Left renal cortex interstitium (tissue), 4 donors: ENCODE measurements around the gene BRIP1. TPM values are rescaled to one million over a fixed set of nuclear protein-coding genes. Genes with fewer than 3 reads are reported as not detected.
A peak's percentile ranks its signal among the peaks of the same experiment; 100 is the strongest.
"Not testable (repeated sequence)": the region's sequence is repeated elsewhere in the genome, so short reads cannot be mapped to it uniquely, and the experiment has no call there.

Experiments used
- DNase-seq, 4 donors: peaks; one replicate each; pipeline ENCODE4 v3.0.0-alpha.2; 2013; ENCODE audit warnings: low read depth in 4 of 4, low spot score in 2 of 4, missing footprints in 1 of 4
- polyA plus RNA-seq, 4 donors: library from polyadenylated mRNA; unstranded; fragments of 120-200 nt; gene quantifications; one replicate each; pipeline ENCODE4 v1.2.1, GENCODE V29; 2013; ENCODE audit not compliant: insufficient read length in 4 of 4

BRIP1 gene
- polyA plus RNA-seq, result 10 to 100 TPM in 3 of 4 donors, 1 to 10 TPM in 1; 8.4 to 11.8 (median 11.0) TPM

DNA sequence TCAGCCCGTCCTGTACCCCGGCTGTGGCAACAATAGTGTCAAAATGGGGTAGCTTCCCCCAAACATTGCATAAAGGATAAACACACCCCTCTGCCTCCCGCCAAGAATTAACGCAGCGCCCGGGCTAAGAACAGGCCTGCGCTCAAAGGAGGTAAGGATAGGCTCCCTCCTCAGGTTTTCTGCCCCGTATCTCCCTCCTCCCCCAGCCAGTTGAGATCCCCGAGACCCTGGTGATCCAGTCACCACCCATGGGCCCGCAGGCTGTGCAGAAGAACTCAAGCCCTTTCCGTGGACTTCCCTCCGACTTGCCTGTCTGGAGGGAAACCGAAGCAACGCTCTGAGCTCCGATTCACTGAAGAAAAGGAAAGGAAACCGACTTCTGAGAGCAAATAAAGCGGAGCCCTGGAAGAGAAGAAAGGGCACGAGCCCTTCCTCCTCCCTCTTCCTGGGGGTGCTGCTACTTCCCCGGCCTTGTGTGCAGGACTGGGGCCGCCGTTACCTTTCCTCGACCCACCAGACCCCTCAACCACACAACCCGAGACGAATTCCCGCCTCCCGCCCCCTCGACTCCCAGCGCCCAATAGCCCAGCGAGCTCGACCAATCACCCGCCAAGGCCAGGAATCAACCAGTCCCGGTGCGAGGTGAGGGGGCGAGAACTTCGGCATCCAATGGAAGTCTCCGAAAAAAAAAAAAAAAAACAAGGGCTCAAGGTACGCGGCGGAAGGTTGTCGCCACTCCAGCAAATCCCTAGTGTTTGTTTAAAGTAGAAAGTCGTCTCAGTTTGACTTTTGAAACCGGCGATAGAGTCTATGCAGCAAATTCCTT lies at the start of gene BRIP1:
BRIP1 (minus strand) TSS at position 554 of the 826 bp plus-strand sequence. CDS start 1,989 bp downstream, outside the sequence.
- peak; percentile 68 to 95 (median 82) for DNase-seq

DNA sequence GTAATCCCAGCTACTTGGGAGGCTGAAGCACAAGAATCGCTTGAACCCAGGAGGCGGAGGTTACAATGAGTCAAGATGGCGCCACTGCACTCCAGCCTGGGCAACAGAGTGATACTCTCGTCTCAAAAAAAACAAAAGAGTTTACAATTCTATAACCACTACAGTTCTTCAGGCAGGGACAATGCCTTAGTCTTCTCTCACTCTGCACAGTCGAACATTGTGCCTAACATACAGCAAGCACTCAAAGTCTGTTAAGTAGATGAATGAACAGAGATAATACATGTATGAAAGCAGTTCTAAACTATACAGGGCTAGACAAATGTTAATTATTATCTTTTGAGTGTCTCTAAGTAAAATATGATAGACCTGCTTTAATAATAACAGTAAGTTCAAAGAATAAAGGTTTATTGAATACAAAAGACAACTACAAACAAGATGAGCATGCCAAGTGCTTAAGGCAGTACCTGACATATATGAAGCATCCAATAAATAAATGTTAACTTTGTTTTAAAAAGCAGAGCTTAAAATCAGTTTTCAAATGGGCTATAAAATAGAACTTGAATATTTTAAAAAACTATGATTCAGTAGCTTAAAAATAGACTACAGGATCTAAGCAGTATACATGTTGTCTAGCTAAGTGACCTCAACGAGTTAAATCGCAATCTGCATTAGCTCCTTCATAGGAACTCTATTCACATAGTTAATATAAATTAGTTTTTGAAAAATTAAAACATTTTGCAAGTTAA lies 45.1 kb upstream of the BRIP1 start:
- DNase-seq, result no peak

DNA sequence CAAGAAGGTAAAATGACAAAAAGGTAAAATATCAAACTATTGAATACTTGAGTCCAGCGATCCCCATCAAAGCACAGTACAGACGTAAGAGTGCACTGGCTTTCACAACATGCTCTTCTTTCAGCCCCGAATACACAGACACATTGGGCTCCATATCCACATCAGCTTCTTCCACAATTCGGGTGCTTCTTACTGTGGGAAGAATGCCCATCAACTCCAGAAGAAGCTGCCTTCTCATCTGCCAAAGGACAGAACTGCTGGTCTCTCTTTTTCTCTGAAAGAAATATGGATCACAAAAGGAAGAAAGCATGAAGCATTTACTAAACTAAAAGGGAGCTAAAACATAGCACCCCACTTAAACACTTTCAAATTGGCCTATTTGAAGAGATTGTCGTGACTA lies 44.0 kb upstream of the BRIP1 start:
- no peak for DNase-seq

DNA sequence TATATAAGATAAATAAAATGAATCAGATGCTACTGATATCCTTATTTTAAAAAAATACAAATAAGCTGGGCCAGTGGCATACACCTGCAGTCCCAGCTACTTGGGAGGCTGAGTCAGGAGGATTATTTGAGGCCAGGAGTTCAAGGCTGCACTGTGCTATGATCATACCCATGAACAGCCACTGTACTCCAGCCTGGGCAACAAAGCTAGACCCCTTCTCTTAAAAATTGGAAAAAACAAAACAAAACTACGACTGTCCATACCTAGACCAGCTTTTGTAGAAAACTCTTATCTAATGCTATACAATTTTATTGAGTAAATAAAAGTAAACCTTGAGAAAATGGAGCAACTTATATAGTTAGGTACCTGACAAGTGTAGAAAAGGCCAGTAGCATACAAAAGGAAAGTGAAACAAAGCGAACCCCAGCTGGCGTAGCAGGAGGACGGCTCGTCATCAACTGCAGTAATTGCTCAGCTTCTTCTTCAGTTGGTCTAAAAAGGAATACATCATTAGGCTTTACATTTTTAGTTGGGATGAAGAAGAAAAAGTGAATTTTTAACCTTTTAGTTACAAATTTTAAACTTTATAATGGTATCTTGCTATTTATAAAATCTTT lies 40.9 kb upstream of the BRIP1 start:
- DNase-seq, result no peak

DNA sequence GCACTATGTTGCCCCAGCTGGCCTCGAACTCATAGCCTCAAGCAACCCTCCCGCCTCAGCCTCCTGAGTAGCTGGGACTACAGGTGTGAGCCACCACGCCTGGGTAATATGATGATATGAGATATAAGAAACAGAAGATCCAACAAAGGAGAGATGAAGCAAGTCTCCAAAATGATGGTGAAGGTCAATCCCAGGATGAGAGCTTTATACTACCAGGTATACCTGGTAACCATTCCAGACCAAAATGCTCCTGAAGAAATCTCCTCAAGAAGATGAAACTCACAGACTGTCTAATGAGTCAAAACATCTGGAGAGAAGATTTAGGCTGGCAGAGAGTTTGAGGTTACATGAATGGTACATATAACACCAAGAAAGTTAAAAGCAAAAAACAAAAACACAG lies 39.9 kb upstream of the BRIP1 start:
- DNase-seq, result no peak

DNA sequence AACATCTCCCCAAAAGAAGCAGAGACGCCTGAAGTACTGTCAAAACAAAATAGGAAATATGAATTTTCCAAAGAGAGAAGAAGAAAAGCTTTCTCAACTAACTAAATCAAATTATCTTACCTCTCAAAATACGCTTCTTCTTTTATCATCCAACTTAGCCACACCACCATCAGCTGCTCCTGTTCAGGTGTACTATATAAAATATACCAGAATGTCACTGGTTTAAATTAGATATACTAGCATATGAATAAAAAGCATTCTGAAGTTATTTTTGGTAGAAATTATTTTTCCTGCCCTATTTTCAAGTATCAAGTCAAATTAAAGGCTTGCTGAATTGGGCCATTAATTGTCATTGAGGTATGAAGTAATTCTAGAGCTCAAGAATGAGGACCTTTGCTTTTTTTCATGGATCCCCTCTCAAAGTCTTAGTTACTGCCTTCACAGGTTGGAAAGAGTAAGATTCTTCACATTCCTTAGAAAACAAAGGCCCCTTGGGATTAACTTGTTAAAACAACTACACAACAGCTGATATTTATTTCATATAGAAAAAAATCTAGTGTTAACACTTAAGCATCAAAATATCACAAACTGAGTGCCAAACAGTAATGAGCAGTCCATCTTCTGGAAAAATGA lies 34.3 kb upstream of the BRIP1 start:
- no peak for DNase-seq

DNA sequence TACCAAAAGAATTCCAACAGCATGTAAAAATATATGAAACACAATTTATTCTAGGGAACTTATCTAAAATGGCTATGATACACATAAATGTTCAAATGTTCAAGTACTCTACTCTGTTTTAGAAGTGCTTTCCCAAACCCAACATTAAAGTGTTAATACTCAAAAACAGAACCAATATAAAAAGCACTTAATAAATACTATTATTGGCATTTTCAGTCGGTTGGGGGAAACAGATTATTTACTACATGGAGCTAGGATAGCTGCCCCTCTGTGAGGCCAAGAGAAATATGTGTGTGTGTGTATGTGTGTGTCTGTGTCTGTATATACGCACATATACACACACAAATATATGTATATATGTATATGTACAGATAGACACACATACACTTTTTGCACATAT lies 32.1 kb upstream of the BRIP1 start:
- no peak for DNase-seq

DNA sequence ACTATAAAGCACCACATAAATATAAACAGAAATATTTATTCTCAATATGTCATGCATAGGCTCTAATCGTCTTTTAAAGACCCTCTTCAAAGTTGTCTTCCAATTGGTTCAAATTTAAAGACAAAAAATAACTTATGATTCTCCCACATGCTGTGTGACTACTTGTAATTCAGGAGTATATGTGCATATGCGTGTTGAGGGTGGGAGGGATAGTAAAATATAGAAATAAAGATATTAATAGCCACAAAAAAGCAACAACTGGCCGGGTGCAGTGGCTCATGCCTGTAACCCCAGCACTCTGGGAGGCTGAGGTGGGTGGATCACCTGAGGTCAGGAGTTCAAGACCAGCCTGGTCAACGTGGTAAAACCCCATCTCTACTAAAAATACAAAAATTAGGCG lies 31.0 kb upstream of the BRIP1 start:
- DNase-seq, result not testable (repeated sequence)

DNA sequence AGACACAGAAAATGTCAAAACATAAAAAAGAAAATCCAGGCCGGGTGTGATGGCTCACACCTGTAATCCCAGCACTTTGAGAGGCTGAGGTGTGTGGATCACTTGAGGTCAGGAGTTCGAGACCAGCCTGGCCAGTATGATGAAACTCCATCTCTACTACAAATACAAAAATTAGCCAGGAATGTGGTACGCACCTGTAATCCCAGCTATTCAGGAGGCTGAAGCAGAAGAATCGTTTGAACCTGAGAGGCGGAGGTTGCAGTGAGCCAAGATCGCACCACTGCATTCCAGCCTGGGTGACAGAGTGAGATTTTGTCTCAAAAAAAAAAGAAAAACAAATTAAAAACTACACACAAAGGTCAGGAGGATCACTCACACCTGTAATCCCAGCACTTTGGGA lies 24.4 kb upstream of the BRIP1 start:
- not testable (repeated sequence) for DNase-seq

DNA sequence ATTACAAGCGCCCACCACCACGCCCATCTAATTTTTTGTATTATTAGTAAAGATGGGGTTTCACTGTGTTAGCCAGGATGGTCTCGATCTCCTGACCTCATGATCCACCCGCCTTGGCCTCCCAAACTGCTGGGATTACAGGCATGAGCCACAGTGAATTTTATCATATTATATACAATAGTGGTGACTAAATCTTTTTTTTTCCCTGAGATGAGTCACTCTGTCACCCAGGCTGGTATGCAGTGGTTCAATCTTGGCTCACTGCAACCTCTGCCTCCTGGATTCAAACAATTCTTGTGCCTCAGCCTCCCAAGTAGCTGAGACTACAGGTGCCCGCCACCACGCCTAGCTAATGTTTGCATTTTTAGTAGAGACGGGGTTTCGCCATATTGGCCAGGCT lies 22.5 kb upstream of the BRIP1 start:
- not testable (repeated sequence) for DNase-seq

DNA sequence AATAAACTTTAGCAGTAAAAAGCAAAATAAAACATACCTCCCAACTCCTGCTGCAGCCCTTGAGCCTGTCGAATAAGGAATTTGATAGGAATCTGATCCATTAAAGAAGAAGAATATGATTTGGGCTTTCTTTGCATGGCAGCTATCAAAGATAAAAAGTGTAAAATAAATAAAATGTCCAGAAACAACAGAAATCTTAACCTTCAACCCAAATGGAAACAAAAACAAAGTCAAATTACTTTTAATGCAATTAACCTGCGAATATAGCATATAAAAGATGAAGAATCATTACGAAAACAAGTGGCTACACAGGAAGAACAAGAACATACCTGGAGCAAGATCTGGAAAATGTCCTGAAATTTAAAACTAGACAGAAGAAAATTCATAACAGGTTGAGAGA lies 21.5 kb upstream of the BRIP1 start:
- DNase-seq, result no peak

DNA sequence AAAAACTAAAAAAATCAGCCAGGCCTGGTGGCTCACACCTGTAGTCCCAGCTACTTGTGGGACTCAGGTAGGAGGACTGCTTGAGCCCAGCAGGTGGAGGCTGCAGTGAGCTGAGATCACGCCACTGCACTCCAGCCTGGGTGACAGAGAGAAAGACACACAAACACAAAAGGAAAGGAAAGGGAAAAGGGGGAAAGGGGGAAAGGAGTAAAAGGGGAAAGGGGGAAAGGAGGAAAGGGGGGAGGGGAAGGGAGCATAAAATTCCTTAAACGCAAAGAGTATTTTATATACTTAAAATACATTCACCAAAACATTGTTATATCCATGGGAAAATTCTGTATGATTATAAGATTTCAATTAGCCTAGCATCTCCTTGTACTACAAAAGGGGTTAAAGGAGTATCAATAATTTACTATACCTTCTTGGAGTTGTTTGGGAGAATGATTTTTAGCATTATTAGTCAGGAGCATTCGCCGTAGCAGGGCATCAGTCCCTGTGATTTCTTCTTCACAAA lies 17.3 kb upstream of the BRIP1 start:
- DNase-seq, result no peak

DNA sequence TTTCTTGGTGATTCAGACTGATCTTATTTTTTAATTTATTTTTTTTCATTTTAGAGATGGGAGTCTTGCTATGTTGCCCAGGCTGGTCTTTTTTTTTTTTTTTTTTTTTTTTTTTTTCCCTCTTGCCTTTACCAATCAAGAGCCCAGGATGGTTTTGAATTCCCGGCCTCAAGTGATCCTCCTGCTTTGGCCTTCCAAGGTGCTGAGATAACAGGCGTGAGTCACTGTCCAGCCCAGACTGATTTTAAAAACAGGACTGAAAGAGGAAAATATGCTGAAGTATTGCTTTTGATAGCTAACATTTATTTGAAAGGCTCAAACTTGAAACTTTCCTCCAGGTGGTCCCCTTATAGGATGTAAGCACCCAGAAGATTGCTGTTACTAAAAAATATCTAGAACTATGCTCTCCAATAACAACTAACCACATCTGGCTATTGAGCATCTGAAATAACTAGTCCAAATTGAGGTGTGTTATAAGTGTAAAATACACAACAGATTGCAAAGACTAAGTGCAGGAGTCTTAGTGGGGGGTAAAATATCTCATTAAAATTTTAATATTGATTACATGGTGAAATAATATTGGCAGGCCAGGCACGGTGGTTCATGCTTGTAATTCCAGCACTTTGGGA lies 15.8 kb upstream of the BRIP1 start:
- DNase-seq, result no peak

DNA sequence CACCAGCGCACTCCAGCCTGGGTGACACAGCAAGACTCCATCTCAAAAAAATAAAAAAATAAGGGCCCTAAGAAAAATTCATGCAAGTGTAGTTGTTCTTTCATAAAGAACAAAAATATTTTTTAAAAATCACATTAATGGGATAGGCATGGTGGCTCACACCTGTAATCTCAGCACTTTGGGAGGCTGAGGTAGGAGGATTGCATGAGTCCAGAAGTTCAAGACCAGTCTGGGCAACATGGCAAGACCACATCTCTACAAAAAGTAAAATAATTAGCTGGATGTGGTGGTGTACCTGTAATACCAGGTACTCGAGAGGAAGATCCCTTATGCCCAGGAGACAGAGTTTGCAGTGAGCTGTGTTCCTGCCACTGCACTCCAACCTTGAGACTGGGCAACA lies 15.2 kb upstream of the BRIP1 start:
- DNase-seq, result no peak

DNA sequence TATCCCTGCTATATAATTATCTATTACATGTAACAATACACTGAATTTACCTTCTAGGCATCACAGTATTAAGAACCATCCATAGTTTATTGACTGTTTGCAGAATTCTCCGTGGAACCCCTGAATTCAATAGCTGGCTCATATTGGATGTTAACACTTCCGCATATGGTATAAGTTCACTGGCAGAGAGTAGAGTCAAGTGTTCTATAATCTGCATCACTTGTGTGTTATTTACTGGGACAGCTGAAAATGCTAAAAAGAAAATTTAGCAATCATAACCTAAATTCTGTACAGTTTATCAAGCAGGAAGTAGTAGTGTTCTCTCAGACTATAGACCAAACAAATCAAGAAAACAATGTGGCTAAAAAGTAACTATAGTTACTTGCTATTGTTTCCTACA lies 14.5 kb upstream of the BRIP1 start:
- no peak for DNase-seq

DNA sequence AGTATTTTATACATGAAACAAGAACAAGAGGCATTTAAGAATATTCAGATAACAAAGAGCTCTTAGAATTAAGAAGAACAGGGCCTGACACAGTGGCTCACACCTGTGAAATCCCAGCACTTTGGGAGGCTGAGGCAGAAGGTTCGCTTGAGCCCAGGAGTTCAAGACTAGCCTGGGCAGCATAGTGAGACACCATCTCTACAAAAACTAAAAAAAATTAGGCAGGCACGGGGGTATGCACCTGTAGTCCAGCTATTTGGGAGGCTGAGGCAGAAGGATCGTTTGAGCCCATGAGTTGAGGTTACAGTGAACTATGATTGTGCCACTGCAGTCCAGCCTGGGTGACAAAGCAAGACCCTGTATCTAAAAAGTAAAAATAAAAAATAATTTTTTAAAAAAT lies 12.5 kb upstream of the BRIP1 start:
- DNase-seq, result no peak

DNA sequence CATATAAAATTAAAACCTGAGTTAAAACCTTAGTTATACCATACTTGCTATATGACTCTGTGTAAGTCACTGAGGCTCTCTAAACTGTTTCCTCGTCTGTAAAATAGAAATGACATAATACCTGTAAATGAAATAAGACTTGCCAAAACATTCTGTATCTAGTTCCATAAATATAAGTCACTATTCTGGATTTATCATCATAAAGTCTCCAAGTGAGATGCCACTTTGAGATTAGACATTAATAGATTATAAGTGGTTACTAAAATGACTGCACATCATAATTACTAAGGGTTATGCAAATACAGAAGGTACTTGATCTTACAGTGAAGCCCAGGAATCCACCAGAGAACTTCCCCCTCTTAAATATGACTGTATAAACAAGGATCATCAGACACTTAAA lies 12.0 kb upstream of the BRIP1 start:
- DNase-seq, result no peak

DNA sequence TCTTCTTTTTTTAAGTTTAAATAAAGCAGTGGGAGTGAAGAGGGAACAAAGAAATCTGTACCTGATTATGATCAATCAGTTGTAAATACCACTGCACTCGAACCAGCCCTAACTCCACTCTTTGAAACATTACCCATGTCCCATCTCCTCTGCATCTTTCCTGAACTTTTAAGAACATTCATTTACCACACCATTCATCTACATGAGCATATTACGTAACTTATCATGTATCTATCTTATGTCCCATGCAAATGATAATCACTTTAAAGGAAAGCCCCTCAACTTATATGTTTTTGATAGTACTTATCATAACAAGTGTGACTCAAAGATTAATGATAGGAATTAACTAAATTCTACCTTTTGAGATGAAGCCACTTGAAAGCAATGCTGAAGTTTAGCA lies 10.7 kb upstream of the BRIP1 start:
- DNase-seq, result no peak

DNA sequence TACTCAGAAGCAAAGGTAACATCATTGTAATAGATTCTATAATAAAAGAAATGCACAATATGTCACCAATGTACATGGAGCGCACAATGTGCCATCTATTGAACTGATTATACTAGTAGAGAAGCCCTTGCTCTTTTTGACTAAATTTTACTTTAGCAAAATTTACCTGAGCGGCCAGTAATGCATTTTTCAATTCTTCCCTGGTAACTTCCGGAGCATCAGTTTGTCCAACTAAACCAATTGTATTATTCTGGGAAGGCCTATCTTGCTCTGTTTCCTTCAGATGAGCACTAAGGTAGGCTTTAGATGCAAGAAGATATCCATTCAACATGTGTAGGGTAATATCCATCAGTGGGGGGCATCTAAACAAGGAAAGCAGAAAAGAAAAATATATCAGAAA lies 8.8 kb upstream of the BRIP1 start:
- DNase-seq, result no peak

DNA sequence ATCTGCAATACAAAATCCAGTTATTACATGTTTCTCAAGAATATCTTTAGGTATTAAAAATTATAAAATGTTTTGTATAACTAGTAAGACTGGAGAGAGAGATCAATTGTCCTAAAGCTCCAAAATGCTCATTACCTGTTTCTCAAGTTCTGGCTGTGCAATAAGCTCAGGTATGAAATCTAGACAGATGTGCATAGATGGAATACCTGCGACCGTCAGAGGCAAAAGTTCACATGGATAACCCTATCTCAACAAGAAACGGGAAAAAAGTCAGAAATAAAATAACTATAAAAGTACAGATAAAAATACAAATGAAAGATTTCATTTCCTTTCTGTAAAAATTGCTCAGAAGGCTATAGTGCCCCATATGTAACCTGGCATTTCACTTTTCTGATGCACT lies 5.8 kb upstream of the BRIP1 start:
- DNase-seq, result no peak
